ENCODE results near the gene ALS2.
"Not testable (repeated sequence)": the region's sequence is repeated elsewhere in the genome, so short reads cannot be mapped to it uniquely, and the experiment has no call there.

ALS2 gene

GRCh38 chr2:201769666-201770373 lies 10.9 kb downstream of the ALS2 start:
- Histone ChIP-seq H3K4me3 (ENCODE audit: low read depth, low read length) (no peak overlapping the region), H3K9me3 (ENCODE audit: control insufficient read depth, low read length) (no peaks in the 10 kb centered on the region), H3K79me2 (peaks cover 7% of the 10 kb centered on the region), H3K4me2 (ENCODE audit: low read length) (no peak overlapping the region), H3K36me3 (ENCODE audit: control insufficient read depth, insufficient read depth, low read length) (no peaks in the 10 kb centered on the region), H2AFZ (no peak overlapping the region), H3K4me1 (peaks cover 3% of the 10 kb centered on the region), H3K27me3 (ENCODE audit: control insufficient read depth, insufficient read depth, low read length) (no peaks in the 10 kb centered on the region), H3K9ac (no peak overlapping the region), H3K27ac (no peak overlapping the region)
- TF ChIP-seq CTCF (IDR thresholded peaks at IDR 0.05), result no peak

- Histone ChIP-seq H3K36me3 (ENCODE audit: control insufficient read depth, insufficient read depth, low read length) (no peaks in the 10 kb centered on the region), H2AFZ (no peak overlapping the region), H3K27ac (no peak overlapping the region), H3K27me3 (ENCODE audit: control insufficient read depth, insufficient read depth, low read length) (no peaks in the 10 kb centered on the region), H3K4me3 (ENCODE audit: low read depth, low read length) (no peak overlapping the region), H3K9me3 (ENCODE audit: control insufficient read depth, low read length) (no peaks in the 10 kb centered on the region), H3K9ac (no peak overlapping the region), H3K4me1 (peaks cover 3% of the 10 kb centered on the region), H3K79me2 (peaks cover 6% of the 10 kb centered on the region), H3K4me2 (ENCODE audit: low read length) (no peak overlapping the region)
- TF ChIP-seq CTCF (IDR thresholded peaks at IDR 0.05), result no peak
Measured at GRCh38 chr2:201768918-201769317, 11.8 kb downstream of the ALS2 start.

GRCh38 chr2:201765799-201766198 lies 14.9 kb downstream of the ALS2 start:
- Histone ChIP-seq H3K27ac (no peak overlapping the region), H3K4me3 (ENCODE audit: low read depth, low read length) (no peak overlapping the region), H3K27me3 (ENCODE audit: control insufficient read depth, insufficient read depth, low read length) (no peaks in the 10 kb centered on the region), H3K9me3 (ENCODE audit: control insufficient read depth, low read length) (no peaks in the 10 kb centered on the region), H3K4me1 (peaks cover 3% of the 10 kb centered on the region), H3K9ac (no peak overlapping the region), H3K36me3 (ENCODE audit: control insufficient read depth, insufficient read depth, low read length) (no peaks in the 10 kb centered on the region), H3K4me2 (ENCODE audit: low read length) (no peak overlapping the region), H3K79me2 (no peaks in the 10 kb centered on the region), H2AFZ (no peak overlapping the region)
- TF ChIP-seq CTCF (IDR thresholded peaks at IDR 0.05), result no peak

GRCh38 chr2:201764469-201764868 lies 16.3 kb downstream of the ALS2 start:
- not testable (repeated sequence) for H3K36me3 ChIP-seq (ENCODE audit: control insufficient read depth, insufficient read depth, low read length); H3K9ac ChIP-seq; H3K4me2 ChIP-seq (ENCODE audit: low read length); H3K9me3 ChIP-seq (ENCODE audit: control insufficient read depth, low read length); H3K79me2 ChIP-seq; H3K27ac ChIP-seq; H3K4me3 ChIP-seq (ENCODE audit: low read depth, low read length); H2AFZ ChIP-seq; H3K4me1 ChIP-seq; H3K27me3 ChIP-seq (ENCODE audit: control insufficient read depth, insufficient read depth, low read length)

GRCh38 chr2:201761101-201761500 lies 19.6 kb downstream of the ALS2 start:
- Histone ChIP-seq H2AFZ (no peak overlapping the region), H3K9me3 (ENCODE audit: control insufficient read depth, low read length) (no peaks in the 10 kb centered on the region), H3K4me3 (ENCODE audit: low read depth, low read length) (no peak overlapping the region), H3K27ac (no peak overlapping the region), H3K79me2 (no peaks in the 10 kb centered on the region), H3K4me1 (no peaks in the 10 kb centered on the region), H3K9ac (no peak overlapping the region), H3K27me3 (ENCODE audit: control insufficient read depth, insufficient read depth, low read length) (no peaks in the 10 kb centered on the region), H3K4me2 (ENCODE audit: low read length) (no peak overlapping the region), H3K36me3 (ENCODE audit: control insufficient read depth, insufficient read depth, low read length) (no peaks in the 10 kb centered on the region)
- TF ChIP-seq CTCF (IDR thresholded peaks at IDR 0.05), result no peak
